Measurements from ENCODE around the gene NUDT3. TPM values are rescaled to one million over a fixed set of nuclear protein-coding genes. Genes with fewer than 3 reads are reported as not detected.

The NUDT3 gene
- total RNA-seq, 4 donors from 2014 or later: 40.0 to 71.9 (median 50.6) TPM

- Histone ChIP-seq H3K27ac (peak overlapping the region; percentile 60 to 98 (median 80)), H3K4me3 (no peak overlapping the region), H3K27me3 (no peaks in the 10 kb centered on the region), H3K4me1 (peaks cover 70 to 73% of the 10 kb centered on the region in 2 donors), H3K36me3 (no peaks in the 10 kb centered on the region), H3K9me3 (no peaks in the 10 kb centered on the region)
- TF ChIP-seq POLR2A (IDR thresholded peaks at IDR 0.05) (no peak), CTCF (IDR thresholded peaks at IDR 0.05 in 4 of 5, conservative IDR thresholded peaks at IDR 0.05 in 1 of 5) (no peak)
- DNase-seq (peak in 1 of 2 donors; percentile 22), ATAC-seq (peak in 1 of 2 donors; percentile 59)
- intact Hi-C loops (cut with DNase I; ENCODE audit: low total_unique reads): no loop called here
- in situ Hi-C loops (cut with MboI; ENCODE audit: low sequenced_read_pairs in 4 of 4): no loop called here
These were observed 5.9 kb downstream of the NUDT3 start for GRCh38 chr6:34386316-34387137.

DNA sequence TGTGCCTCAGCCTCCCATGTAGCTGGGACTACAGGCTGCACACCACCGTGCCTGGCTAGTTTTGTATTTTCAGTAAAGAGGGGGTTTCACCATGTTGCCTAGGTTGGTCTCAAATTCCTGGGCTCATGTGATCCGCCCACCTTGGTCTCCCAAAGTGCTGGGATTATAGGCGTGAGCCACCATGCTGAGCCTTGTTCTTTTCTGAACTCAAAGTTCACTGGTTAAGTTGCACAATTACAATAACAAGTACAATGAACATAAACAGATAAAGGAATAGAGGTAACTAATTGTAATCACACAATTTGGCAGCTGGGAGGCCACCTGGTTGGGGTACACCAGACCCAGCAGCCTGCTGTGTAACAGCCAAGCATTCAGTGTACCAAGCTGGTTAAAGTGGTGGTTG lies 6.7 kb downstream of the NUDT3 start:
- Histone ChIP-seq H3K27ac (peak overlapping the region; percentile 60 to 98 (median 80)), H3K36me3 (no peaks in the 10 kb centered on the region), H3K9me3 (no peaks in the 10 kb centered on the region), H3K4me1 (peaks cover 68 to 79% of the 10 kb centered on the region in 2 donors), H3K27me3 (no peaks in the 10 kb centered on the region), H3K4me3 (no peak overlapping the region)
- in situ Hi-C loops (cut with MboI; ENCODE audit: low sequenced_read_pairs in 4 of 4): no loop called here
- ATAC-seq (no peak), DNase-seq (no peak)
- intact Hi-C loops (cut with DNase I; ENCODE audit: low total_unique reads): no loop called here
- TF ChIP-seq POLR2A (IDR thresholded peaks at IDR 0.05) (no peak), CTCF (IDR thresholded peaks at IDR 0.05 in 4 of 5, conservative IDR thresholded peaks at IDR 0.05 in 1 of 5) (no peak)

DNA sequence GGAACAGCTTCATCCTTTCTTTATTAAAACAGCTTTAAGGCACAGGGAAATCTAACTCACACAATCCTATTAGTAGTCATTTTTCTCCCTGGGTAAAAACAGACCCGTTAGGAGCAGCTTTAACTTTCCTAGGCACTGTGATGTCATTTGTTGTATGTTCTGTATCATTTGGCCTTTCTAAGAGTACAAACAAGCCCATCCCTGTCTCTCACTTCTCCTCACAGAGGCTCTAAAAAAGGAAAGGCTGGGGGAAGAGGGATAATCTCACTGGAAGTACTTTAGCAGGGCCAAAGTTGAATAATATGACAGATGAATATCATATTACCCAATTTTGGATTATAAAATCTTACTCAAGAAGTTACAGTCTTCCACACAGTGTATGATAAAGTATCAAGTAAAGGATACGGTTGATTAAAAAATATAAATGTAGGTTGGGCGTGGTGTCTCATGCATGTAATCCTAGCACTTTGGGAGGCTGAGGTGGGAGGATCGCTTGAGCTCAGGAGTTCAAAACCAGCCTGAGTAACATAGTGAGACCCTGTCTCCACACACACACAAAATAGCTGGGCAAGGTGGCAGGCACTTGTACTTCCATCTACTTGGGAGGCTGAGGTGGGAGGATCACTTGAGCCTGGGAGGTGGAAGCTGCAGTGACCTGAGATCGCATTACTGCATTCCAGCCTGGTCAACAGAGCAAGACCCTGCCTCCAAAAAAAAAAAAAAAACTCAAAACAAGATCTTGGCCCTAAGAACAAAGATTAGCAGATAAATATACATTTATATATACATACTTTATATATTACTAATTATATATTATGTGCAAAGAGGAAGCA lies 7.9 kb downstream of the NUDT3 start:
- TF ChIP-seq POLR2A (IDR thresholded peaks at IDR 0.05): no peak
- TF ChIP-seq CTCF (IDR thresholded peaks at IDR 0.05 in 4 of 5, conservative IDR thresholded peaks at IDR 0.05 in 1 of 5): no peak
- H3K9me3 ChIP-seq: no peaks in the 10 kb centered on the region
- no peaks in the 10 kb centered on the region for H3K27me3 ChIP-seq
- no peaks in the 10 kb centered on the region for H3K36me3 ChIP-seq
- H3K4me1 ChIP-seq: peaks cover 56 to 71% of the 10 kb centered on the region in 2 donors
- intact Hi-C loops (cut with DNase I; ENCODE audit: low total_unique reads): no loop called here
- ATAC-seq: no peak
- H3K27ac ChIP-seq: peak overlapping the region; percentile 74 to 98 (median 80)
- in situ Hi-C loops (cut with MboI; ENCODE audit: low sequenced_read_pairs in 4 of 4): no loop called here
- no peak overlapping the region for H3K4me3 ChIP-seq
- DNase-seq: no peak

DNA sequence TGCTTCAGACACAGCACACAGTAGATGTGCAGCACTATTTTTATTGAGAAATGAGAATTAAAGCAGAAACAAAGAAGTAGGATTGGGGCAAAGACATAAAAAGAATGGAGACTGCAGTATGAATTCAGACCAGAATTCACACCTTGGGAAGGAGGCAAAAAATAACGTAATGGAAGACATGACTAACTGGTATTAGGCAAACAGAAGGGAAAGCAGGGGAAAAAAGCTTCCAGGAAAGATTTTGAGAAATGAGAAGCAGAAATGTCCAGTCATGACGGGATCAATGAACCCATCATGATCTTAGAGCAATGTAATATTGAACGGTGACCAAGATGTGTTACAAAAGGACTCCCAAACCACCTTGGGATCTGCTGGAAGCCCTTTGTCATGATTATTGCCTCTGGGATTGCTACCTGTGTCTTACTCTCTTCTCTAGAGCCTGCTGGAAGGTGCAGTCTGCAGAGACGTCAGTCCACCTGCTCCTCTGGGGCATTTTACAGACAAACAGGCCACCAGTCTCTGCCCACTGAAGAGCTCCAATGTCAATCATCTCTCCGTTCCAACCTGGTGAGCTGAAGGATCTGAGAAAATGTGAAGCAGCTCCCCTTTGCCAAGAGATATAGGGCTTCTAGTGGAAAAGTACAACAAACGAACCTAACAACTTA lies 8.7 kb downstream of the NUDT3 start:
- no peaks in the 10 kb centered on the region for H3K36me3 ChIP-seq
- DNase-seq: no peak
- no peak for TF ChIP-seq CTCF (IDR thresholded peaks at IDR 0.05 in 4 of 5, conservative IDR thresholded peaks at IDR 0.05 in 1 of 5)
- no peak for TF ChIP-seq POLR2A (IDR thresholded peaks at IDR 0.05)
- in situ Hi-C loops (cut with MboI; ENCODE audit: low sequenced_read_pairs in 4 of 4) (no loop called here), intact Hi-C loops (cut with DNase I; ENCODE audit: low total_unique reads) (no loop called here)
- H3K27me3 ChIP-seq: no peaks in the 10 kb centered on the region
- H3K27ac ChIP-seq: peak overlapping the region; percentile 74 to 98 (median 80)
- peak in 1 of 2 donors; percentile 41 for ATAC-seq
- H3K9me3 ChIP-seq: no peaks in the 10 kb centered on the region
- no peak overlapping the region for H3K4me3 ChIP-seq
- H3K4me1 ChIP-seq: peaks cover 55 to 64% of the 10 kb centered on the region in 2 donors

All from gastrocnemius medialis (tissue), 4 donors.